Calu3 (cell line): ENCODE measurements around the gene VPS13D. TPM values are rescaled to one million over a fixed set of nuclear protein-coding genes. Genes with fewer than 3 reads are reported as not detected.

Experiments
- BruUV-seq: library from RNA; stranded (reverse); fragments of 400-500 nt; replicated peaks from 2 replicates; lab custom pipeline; 2021; lab: Mats Ljungman, UMichigan
- CTCF ChIA-PET: fragments of 300-600 bp; sonication (Branson Sonifier 250); formaldehyde crosslinking; loops from one replicate; lab custom pipeline; 2022; ENCODE audit warnings: antibody characterized with exemption; lab: Charles Lee
- DNase-seq: peaks from one replicate; pipeline ENCODE4 v3.0.0; 2022
- H3K27ac Mint-ChIP-seq: one replicate; pipeline ENCODE4 v1.8.0; 2022; ENCODE audit warnings: mixed read lengths; ENCODE audit not compliant: unreplicated experiment
- H3K27me3 Mint-ChIP-seq: one replicate; pipeline ENCODE4 v1.8.0; 2022; ENCODE audit warnings: mixed read lengths; ENCODE audit not compliant: unreplicated experiment
- H3K36me3 Mint-ChIP-seq: one replicate; pipeline ENCODE4 v1.8.0; 2022; ENCODE audit warnings: mild to moderate bottlenecking, moderate library complexity, mixed read lengths; ENCODE audit not compliant: insufficient read depth, unreplicated experiment
- H3K4me1 Mint-ChIP-seq: one replicate; pipeline ENCODE4 v1.8.0; 2022; ENCODE audit warnings: mild to moderate bottlenecking, low read depth, mixed read lengths; ENCODE audit not compliant: unreplicated experiment
- H3K4me3 Mint-ChIP-seq: one replicate; pipeline ENCODE4 v1.8.0; 2022; ENCODE audit warnings: mild to moderate bottlenecking, low read depth, moderate library complexity, mixed read lengths; ENCODE audit not compliant: unreplicated experiment
- H3K9me3 Mint-ChIP-seq: one replicate; pipeline ENCODE4 v1.8.0; 2022; ENCODE audit warnings: low read depth, mixed read lengths; ENCODE audit not compliant: unreplicated experiment
- CTCF ChIP-seq: fragments of 200-600 bp; IDR thresholded peaks from one replicate; pipeline ENCODE4 v1.8.0; 2022; ENCODE audit warnings: antibody characterized with exemption; ENCODE audit not compliant: unreplicated experiment
- intact Hi-C: fragments of 100-400 bp; cut with micrococcal nuclease; formaldehyde crosslinking; loops from one replicate; pipeline ENCODE4 v1.10.0; 2022; ENCODE audit not compliant: unreplicated experiment
- microRNA-seq: library from miRNA; unstranded; fragments of <30 nt; microRNA quantifications from one replicate; pipeline ENCODE4 v1.2.0, GENCODE V29; 2022
- total RNA-seq: library from RNA; stranded (reverse); gene quantifications from 2 replicates; pipeline ENCODE4 v1.2.3, GENCODE V29; 2022

The VPS13D gene
- total RNA-seq, 1 experiment from 2014 or later: 30.6 TPM

GRCh38 chr1:12556957-12557935 is 327.4 kb downstream of the VPS13D start:
- H3K27ac Mint-ChIP-seq: no peak overlapping the region
- H3K36me3 Mint-ChIP-seq: peaks cover 11% of the 10 kb centered on the region
- BruUV-seq: no TSS peak
- DNase-seq: no peak
- peaks cover 10% of the 10 kb centered on the region for H3K4me1 Mint-ChIP-seq
- H3K27me3 Mint-ChIP-seq: no peaks in the 10 kb centered on the region
- no peak overlapping the region for H3K4me3 Mint-ChIP-seq
- H3K9me3 Mint-ChIP-seq: peaks cover under 1% of the 10 kb centered on the region
- CTCF ChIA-PET: interaction anchor here (0.7 kb wide), 2 partner anchors 14 to 861 kb away, joined by 3 to 5 read pairs; no protein-coding TSS in a partner anchor
- no peak for TF ChIP-seq CTCF
- intact Hi-C loops: no loop called here

GRCh38 chr1:12561121-12561520 is 331.3 kb downstream of the VPS13D start:
- no peak for TF ChIP-seq CTCF
- DNase-seq: no peak
- intact Hi-C loops: no loop called here
- H3K27me3 Mint-ChIP-seq: no peaks in the 10 kb centered on the region
- no peaks in the 10 kb centered on the region for H3K4me1 Mint-ChIP-seq
- H3K9me3 Mint-ChIP-seq: peaks cover 9% of the 10 kb centered on the region
- H3K27ac Mint-ChIP-seq: no peak overlapping the region
- CTCF ChIA-PET: no interaction called here
- H3K36me3 Mint-ChIP-seq: peaks cover 20% of the 10 kb centered on the region
- BruUV-seq: no TSS peak
- H3K4me3 Mint-ChIP-seq: no peak overlapping the region

Small RNA genes within 50 kb of the gene (microRNA-seq; reads per million reads assigned to microRNA genes)
- gene MIR4632: not detected

Other genes with a start within 250 kb of the VPS13D start
- gene MFN2, start 249.6 kb upstream of the VPS13D start, total RNA-seq: 61.8 and 66.5 TPM in 2 replicates
- gene MIIP, start 210.5 kb upstream of the VPS13D start, total RNA-seq: 23.4 and 28.8 TPM in 2 replicates
- not detected in 2 replicates for gene TNFRSF8, start 166.7 kb upstream of the VPS13D start, total RNA-seq
- gene TNFRSF1B, start 63.0 kb upstream of the VPS13D start, total RNA-seq: 1.3 and 2.9 TPM in 2 replicates